HG03095 (cell line): ENCODE data around the gene WBP2.

Experiments
- ATAC-seq: cut with Tn5 transposase; IDR thresholded peaks from one replicate; pipeline ENCODE4 v1.9.1; 2021; ENCODE audit warnings: moderate library complexity; ENCODE audit not compliant: unreplicated experiment

WBP2 gene

DNA sequence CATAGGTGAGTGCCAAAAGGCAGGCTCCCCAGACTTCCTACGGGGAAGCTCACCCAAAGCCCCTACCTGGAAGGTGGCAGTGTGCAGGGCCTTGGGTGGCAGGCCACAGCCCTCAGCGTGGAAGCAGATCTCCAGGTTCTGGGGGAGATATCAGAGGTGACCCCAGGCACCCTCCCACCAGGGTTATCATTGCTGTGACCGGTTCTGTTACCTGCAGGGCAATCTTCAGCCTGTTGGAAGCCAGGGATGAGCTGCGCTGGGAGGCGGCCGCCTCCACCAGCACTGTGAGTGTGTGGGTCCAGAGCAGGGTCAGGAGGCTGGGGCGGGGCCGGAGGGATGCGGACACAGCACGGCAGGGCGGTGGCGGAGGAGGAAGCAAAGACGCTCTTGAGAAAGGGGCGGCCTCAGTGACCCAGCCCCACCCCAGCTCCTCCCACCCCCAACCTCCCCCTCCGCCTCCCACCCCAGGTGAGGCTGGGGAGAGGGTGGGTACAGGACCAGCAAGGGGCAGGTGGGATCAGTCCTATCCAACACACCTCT is 24.0 kb downstream of the WBP2 start:
- no peak for ATAC-seq

DNA sequence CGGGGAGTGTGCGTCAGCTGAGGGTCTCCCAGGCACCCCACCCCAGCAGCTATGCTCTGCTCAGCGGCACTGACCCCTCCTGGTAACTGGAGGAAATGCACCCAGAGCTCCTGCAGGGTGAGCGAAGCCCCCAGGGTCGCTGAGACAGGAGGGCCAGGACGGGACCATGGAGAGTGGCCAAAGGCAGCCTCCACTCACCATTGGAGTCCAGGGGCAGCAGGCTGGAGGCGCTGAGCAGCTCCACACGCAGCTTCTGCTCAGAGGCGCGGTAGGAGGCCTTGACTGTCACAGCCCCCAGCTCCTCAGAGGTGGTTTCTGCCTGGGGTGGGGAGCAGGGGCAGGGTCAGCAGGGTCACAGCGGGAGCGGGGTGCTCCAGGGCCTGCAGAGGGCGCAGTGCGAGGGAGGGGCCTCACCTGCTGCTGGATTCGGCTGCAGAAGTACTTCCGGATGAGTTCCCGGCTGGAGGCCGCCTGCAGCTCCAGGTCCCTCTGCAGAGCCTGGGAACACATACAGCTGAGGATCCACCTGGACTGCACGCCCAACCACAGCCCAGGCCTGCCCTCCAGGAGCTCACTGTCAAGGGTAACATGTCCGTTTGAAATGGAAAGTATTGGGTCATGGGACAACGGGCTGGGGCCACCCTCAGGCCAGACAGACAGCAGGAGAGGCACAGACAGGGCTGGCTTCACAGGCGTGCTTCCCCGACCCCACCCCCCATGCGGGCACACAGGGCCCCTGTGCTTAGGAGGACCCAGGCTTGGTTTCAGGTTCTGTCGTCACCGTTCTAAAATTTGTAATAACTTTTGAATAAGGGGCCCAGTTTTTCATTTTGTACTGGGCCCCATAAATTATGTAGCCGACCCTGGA is 24.7 kb downstream of the WBP2 start:
- ATAC-seq = no peak

DNA sequence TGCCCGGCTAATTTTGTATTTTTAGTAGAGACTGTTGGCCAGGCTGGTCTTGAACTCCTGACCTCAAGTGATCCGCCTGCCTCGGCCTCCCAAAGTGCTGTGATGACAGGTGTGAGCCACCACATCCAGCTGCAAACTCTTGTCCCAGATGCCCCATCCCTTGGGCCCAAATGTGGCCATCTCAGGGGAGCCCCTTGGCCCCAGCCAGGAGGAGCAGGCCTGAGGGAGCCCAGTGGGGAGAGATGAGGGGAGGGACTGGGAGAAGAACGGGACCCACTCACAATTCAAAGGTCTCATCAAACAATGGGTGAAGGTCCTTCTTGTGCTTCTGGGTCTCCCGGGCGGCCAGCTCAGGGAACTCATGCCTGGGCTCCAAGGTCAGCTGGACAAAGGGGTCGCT is 25.4 kb downstream of the WBP2 start:
- no peak for ATAC-seq

DNA sequence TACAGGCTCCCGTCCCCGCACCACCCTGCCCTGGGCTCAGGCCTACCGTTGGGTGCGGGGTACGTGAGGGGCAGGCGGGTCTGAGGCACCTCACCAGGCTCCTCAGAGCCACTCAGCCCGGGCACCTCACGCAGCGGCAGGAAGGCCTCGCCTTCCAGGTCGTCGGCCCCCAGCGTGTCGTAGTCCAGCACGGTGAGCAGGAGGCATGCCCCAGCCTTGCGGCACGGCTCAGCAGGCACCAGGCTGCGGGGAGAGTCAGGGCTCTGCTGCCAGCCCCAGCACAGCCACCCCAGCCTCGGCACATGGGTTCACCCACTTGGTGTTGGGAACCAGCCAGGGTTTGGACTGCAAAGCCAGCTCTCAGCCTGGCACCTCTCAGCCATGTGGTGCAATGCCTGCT is 26.4 kb downstream of the WBP2 start:
- no peak for ATAC-seq

DNA sequence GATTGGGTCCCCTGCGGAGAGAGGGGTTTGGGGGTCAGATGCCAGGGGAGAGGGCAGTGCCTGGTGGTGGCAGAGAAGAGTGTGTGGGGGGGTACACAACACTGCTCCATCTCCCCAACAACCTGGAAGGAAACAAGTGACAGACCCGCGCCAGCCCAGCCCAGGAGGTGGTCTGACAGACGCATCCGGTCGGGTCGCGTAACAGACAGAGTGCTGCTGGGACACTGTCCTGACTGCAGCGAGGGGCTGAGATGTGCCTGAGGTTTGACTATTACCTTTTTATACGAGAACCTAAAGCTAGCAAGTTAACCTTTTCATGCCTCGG is 27.1 kb downstream of the WBP2 start:
- ATAC-seq = no peak

DNA sequence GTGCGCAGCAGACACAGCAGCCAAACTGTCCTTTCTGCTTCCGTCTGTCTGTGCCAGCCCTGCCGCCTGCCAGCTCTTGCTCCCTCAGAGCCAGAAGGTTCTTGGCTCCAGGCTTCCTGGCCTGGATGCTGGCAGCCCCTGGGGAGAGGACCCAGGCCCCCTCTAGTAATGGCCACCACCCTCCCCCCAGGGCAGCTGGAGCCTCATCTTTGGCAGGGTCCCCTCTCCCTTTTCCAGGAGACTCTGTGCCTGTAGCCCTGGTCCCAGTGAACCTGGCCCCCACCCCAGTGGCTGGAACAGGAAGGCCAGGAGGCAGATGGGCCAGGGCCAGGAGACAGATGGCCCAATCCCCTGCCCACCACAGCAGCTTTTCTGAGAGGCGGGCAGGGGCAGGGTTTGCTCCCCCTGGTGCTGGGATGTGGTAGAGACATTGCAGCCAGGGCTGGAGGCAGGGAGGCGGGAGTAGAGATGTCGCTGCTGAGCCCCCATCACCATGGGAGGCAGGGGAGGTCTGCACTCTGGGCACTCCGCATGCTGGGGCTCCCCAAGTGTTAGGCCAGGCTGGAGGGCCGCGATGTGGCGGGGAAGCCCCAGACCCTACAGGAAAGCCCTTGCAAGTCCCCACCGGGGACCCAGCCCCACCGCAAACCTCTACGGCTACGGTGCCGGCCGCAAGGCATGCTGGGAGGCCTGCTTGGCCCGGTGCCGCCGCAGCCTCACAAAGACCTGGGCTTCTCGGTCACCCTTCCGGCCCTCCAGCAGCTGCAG is 27.6 kb downstream of the WBP2 start:
- ATAC-seq = no peak

DNA sequence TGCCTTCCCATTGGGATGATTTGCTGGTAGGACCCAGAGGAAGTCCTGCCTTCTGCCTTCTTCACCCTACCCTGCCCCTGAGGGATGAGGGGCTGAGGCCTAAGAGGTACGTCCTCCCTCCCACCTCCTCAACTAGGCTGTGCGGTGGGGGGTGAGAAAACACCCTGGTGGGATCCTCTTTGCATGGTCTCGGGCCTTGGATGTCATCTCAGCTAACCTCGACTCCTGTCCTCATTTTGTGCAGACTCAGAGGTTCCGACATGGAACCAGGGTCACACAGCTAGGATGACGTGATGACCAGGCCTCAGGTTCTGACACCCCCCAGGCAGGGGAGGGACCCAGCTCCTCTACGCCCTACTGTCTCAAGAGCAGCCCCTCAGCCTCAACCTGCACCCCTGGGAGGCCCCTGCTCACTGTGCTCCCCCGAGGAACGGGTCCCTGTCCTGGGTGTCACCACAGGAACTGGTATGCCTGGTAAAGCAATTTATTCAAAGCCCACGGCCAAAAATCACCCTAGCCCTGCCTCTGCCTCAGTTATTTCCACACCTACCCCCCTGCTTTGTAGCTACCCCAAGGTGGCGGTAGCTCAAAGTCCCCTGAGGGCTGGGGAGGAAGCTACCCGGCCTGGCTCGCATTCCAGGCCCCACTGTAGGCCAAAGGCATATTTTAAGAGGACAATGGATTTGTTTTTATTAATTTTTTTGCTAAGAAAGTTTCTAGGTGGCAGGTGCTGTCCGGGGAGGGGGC is 28.4 kb downstream of the WBP2 start:
- no peak for ATAC-seq

DNA sequence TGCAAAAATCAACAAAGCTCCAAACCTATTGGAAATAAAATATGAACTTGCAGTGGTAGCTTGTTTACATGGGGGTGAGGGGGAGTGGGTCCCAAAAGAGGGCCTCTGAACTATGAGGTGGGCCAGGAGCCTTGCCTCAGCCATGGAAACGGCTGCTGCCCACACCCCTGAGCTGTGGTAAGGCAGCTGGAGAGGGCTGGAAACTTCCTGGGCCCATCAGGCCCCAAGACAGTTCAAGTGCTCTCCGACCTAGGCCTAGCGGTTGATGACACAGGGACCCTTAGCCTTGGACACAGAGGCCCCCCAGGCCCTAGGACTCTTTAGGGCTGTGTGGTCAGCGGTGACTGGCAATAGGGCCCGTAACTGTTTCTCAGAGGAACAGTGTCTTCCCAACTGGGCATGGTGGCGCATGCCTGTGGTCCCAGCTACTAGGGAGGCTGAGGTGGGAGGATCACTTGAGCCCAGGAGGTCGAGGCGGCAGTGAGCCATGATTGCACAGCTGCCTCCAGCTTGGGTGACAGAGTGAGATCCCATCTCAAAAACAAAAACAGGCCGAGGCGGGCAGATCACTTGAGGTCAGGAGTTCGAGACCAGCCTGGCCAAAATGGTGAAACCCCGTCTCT is 29.3 kb downstream of the WBP2 start:
- no peak for ATAC-seq

DNA sequence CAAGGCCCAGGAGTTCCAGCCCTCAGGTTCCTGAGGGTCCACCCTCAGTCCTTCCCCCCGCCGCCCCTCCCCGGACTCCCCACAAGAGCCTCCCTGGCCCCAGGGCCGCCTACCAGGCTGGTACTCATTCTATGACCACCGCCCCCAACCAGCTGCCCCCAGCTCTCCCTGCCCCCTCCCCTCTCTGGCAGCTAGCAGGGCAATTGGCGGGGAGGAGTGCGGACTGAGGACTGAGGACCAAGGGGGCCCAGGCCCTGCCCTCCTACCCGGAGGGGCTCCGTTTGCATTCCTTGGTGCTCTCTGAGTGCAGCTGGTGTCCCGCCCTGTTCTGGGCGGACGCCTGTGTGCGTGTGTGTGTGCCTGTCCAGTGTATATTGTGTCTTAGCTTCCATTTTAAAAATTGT is 30.0 kb downstream of the WBP2 start:
- ATAC-seq = no peak

DNA sequence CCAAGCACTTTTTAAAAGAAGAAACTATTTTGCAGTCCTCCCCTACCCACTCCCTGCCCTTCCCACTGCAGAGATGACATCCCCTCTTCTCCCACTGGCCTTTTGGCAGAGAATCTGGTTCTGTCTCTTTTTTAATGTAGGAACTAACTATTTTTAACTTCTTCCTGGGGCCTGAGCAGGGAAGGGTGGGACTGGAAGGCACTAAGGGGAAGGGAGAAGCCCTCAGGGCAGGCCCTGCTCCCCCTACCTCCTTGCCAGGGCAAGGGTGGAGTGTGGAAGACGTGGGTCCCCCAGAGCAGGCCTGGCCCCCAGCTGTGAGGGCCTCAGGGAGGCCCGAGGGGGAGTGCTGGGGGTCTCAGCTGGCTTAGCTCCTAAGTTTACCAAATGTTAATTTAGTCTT is 30.5 kb downstream of the WBP2 start:
- no peak for ATAC-seq

DNA sequence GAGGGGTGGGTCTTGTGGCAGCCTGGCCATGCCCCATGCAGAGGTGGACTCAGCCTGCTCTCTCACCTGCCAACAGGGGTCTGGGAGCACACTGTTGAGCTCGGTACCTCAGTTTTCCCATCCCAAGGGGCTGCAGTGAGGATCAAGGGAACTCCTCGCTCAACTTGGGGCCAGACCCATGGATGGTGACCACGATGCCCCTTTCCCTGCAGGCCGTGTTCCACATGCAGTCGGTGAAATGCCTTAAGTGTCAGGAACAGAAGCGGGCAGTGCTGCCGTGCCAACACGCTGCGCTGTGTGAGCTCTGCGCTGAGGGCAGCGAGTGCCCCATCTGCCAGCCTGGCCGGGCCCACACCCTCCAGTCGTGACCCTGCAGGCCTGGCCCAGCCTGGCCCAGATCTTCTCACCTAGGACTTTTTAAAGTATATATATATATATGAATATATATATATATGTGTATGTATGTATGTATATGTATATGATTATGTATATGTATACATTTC is 31.0 kb downstream of the WBP2 start:
- ATAC-seq = no peak

DNA sequence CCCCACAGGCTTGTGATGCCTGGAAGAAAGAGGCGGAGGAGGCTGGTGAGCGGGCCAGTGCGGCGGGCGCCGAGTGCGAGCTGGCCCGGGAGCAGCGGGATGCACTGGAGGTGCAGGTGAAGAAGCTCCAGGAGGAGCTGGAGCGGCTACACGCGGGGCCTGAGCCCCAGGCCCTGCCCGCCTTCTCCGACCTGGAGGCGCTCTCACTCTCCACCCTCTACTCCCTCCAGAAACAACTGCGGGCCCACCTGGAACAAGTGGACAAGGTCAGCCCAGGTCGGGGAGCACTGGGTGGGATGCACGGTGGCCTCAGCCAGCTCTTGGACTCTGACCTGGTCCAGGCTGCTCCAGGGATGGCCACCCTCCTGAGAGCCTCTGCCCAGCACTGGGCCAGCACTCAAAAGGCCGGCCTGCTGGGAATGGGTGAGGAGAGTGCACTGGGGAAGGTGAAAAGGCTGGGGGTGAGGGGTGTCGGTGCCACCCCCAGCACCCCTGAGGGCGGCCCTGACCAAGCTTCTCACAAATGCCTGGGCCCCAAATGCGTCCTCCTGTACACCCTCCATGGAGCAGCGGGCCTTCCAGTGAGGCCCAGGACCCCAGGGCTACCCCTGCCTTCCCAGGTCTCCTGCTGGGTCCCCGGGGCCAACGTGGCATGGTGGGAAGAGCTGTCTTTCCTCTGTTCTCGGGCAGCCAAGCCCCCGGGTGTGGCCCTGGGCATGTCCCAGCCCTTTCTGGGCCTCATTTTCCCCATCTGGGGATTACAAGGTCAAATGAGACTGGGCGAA is 31.7 kb downstream of the WBP2 start:
- no peak for ATAC-seq

DNA sequence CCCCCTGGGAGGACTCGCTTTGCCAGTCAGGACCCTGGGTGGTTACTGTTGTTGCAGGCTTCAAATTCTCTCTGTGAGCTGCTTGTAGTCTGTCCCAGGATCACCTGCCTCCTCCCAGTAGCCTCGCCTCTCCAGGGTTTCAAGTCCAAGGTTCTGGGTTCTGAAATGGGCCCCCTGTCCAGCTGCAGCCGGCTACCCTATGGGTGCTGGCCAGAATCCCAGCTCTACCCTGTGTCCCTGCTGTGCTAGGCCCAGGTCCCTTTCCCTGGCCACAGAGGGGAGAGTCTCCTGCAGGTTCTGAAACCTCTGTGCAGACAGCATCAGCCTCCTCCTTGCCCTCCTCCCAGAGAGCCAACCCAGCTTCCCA is 32.4 kb downstream of the WBP2 start:
- no peak for ATAC-seq

DNA sequence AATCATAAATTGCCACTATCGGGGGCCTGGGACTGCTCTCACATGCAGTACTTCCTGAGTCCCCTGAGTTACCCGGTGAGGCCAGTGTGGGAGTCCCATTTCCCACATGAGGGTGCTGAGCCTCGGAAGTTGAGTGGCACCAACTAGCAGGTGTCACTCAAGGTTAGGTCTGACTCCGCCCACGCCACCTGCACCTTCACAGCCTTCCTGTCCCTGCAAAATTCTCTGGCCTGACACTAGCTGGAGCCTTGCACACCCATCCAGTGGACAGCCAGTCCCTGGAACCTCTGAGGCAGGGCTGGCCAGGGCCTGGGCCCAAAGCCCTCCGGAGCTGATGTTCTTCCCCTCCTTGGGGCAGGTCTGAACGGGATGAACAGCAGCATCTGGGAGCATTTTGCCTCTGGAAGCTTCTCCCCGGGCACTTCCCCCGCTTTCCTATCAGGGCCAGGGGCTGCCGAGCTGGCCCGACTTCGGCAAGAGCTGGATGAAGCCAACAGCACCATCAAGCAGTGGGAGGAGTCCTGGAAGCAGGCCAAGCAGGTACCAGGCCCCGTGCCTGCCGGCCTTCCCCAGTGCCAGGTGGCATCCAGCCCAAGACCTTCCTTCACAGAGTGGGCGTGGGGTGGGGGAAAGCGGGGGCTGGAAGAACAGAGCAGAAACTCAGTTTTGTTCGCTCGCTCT is 32.9 kb downstream of the WBP2 start:
- no peak for ATAC-seq

DNA sequence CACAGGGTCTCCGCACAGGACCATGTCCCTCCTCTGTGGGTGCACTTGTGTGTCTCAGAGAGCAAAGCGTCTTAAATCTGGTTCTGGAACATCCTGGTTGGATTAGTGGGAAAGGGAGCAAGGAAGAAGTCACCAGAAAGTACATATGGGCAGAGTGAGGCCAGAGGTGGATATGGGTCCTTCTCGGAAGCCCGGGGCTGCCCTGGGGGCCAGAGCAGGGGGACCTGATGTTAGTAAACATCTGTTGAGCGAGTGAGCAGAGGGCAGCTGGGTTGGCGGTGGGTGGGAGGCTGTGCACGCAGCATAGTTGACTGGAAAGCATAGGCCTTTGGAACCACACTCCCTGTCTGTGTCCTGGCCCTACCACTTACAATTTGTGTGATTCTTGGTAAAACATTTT is 33.6 kb downstream of the WBP2 start:
- ATAC-seq = no peak

DNA sequence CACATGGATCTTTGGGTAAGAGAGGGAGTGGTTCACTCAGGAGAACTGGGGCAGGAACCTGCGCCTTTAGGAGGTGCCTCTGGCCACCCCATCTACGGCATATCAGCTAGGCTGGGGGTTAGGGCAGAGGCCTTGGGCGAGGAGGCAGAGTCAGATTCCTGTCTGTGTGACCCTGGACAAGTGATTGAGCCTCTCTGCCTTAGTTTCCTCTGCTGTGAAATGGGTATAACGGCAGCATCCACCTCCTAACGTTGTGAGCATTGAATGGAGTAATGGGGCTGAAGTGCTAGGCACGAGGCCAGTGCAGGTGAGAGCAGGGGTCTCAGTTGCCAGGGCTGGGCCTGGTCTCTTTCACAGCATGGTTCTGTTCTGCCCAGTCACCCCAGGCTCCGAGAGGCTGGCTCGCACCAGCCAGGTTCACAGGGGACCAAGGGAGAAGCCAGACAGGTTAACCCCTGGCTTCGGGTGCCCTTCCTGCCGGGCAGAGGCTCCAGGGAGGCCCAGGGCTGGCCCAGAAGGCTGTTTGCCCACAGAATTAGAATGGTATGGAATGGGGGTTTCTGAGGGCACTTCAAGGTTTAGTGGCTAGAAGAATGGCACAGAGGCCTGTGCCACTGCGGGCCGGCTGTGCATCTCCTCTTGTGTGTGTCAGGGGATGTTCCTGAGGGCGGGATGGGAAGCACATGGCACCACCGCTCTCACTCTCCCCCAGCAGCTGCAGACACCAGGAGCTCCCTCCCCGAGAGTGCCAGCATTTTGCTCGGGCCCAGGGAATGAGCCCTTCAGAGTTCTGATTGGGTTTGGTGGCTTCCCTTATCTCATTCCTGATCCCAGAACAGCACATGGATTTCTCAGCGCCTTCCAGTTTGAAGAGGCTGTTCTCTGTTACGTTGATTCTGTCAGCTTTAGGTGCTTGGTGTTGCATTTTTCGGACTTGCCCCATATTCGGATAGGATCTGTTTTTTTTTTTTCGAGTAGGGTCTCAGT is 34.7 kb downstream of the WBP2 start:
- ATAC-seq = no peak

DNA sequence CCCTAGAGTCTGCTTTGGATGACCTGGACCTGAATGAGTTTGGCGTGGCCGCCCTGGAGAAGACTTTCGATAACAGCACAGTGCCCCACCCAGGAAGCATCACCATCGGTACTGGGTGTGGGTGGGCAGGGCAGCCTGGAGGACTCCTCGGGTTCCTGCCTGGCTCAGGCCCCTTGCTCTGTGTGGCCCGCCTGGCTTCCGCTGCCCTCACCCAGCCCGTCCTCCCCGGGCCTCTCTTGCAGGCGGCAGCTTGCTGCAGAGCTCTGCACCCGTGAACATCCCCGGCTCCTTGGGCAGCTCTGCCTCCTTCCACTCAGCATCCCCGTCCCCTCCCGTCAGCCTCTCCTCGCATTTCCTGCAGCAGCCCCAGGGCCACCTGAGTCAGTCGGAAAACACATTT is 35.5 kb downstream of the WBP2 start:
- no peak for ATAC-seq

DNA sequence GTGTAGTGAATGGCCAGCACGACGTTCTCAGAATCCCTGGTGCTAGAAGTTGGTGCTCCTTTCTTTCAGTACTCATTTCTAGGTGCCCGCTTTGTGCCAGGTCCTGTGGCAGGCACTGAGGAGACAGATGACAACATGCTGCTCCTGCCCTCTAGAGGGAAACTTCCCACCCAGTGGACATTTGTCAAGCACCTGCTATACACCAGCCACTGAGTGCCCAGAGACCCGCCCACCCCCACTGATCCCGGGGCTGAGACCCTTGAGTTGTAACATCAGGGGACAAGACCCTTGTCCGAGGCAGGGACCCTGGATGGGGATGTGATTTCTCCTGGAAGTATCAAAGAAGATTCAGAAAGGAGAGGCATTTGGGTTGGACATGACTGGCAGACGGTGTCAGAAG is 36.0 kb downstream of the WBP2 start:
- ATAC-seq = no peak
